ENCODE measurements around the gene OR2F1.

Gene OR2F1

DNA sequence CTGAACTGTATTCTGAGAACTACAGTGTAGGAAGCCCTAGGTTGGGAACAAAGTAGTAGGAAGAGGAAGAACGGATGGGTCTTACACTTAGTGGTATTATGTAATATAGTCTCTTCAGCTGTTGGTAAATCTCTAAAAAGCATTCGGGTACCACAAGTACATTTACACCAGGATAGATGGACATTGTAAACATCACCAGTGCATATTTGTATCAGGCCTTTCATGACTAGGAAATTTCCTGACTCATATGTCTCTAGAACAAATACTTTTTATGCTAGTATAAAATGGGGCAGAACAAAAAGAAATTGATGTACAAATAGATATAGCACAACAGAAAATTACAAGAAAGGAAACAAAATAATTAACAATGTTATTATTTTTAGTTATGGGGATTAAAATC, 23.9 kb downstream of the OR2F1 start:
- no peaks in the 10 kb centered on the region for H3K9me3 ChIP-seq (ENCODE audit: control insufficient read depth, insufficient read depth, low read length)

DNA sequence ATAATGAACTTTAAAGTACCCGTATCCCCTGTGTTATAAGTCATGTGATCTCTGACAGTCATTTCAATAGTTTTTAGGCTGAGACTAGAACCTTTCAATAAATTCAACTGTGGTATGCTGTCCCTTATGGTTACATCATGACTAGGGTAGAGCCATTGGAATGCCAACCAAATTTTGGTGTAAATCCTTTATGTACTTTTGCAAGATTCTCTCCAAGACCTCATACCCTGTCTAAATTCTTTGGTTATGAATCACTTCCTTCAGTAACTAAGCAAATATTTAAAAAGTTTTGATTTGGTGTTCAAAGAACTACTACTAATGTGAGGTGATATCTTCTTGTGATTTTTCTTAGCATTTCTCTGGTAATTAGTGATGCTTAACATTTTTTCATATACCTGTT, 24.7 kb downstream of the OR2F1 start:
- H3K36me3 ChIP-seq (ENCODE audit: insufficient read depth, low read length) = no peaks in the 10 kb centered on the region
- H3K4me1 ChIP-seq (ENCODE audit: insufficient read depth, low read length) = no peaks in the 10 kb centered on the region
- no peak overlapping the region for H3K9ac ChIP-seq (ENCODE audit: low read depth, low read length)
- no peaks in the 10 kb centered on the region for H3K9me3 ChIP-seq (ENCODE audit: control insufficient read depth, insufficient read depth, low read length)

More for the DNA sequence above, 23.9 kb downstream of the OR2F1 start:
- Histone ChIP-seq H3K36me3 (ENCODE audit: insufficient read depth, low read length) (no peaks in the 10 kb centered on the region), H3K4me1 (ENCODE audit: insufficient read depth, low read length) (no peaks in the 10 kb centered on the region), H3K9ac (ENCODE audit: low read depth, low read length) (no peak overlapping the region)

DNA sequence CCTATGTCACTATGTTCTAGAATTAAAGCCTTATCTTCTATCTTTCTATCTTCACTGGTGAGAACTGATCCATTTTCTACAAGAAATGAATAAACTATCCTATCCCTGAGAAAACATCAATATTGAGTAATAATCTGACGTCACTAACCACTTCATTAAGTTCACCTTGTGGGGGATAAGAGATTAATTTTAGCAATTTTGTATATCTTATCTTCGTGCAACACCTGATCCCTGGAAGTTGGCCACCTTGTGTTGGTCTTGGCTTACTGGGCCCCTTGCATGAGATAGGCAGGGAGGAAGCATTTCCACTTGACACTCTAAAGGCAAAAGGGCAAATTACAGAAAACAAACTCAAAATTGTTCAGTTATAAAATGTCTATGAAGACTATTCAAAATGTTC, 25.4 kb downstream of the OR2F1 start:
- Histone ChIP-seq H3K9ac (ENCODE audit: low read depth, low read length) (no peak overlapping the region), H3K4me1 (ENCODE audit: insufficient read depth, low read length) (no peaks in the 10 kb centered on the region), H3K36me3 (ENCODE audit: insufficient read depth, low read length) (no peaks in the 10 kb centered on the region), H3K9me3 (ENCODE audit: control insufficient read depth, insufficient read depth, low read length) (no peaks in the 10 kb centered on the region)

DNA sequence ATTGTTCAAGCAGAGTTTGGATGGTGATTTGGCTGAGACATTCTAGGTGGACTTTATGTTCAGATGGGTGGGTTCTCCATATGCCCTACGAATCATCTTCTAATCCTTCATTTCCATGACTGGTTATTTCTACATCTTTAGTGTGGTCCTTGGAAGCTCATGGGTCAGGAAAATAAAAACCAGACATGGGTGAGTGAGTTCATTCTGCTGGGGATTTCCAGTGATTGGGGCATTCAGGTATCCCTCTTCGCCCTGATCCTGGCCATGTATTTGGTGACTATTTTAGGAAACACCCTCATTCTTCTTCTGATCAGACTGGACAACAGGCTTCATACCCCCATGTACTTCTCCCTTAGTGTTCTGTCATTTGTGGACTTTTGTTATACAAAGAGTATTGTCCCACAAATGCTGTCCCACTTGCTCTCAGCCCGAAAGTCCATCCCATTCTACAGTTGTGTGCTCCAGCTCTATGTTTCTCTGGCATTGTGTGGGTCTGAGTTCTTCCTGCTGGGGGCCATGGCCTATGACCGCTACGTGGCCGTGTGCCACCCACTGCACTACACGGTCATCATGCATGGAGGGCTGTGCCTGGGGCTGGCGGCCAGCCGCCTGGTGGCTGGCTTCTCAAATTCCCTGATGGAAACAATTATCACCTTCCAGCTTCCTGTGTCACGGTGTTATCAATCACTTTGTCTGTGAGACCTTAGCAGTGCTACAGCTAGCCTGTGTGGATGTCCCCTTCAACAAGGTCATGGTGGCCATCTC, 26.3 kb downstream of the OR2F1 start:
- Histone ChIP-seq H3K36me3 (ENCODE audit: insufficient read depth, low read length) (no peaks in the 10 kb centered on the region), H3K9ac (ENCODE audit: low read depth, low read length) (no peak overlapping the region), H3K4me1 (ENCODE audit: insufficient read depth, low read length) (no peaks in the 10 kb centered on the region), H3K9me3 (ENCODE audit: control insufficient read depth, insufficient read depth, low read length) (no peaks in the 10 kb centered on the region)

DNA sequence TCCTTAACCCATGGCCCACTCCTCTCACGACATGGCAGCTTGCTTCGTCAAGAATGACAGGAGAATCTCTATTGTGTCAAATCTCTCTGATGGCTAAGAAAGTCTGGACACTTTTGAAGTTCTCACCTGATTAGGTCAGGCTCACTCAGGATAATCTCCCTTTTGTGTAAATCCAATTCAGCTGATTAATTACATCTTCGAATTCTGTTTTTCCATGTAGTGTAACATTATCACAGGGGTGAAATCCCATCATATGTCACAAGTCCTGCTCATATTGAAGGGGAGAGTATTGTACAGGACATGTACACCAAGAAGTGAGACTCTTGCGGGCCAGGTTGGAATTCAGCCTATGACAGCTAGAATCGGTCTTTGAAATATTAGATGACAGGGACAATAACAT, 29.3 kb downstream of the OR2F1 start:
- H3K36me3 ChIP-seq (ENCODE audit: insufficient read depth, low read length) = no peaks in the 10 kb centered on the region

DNA sequence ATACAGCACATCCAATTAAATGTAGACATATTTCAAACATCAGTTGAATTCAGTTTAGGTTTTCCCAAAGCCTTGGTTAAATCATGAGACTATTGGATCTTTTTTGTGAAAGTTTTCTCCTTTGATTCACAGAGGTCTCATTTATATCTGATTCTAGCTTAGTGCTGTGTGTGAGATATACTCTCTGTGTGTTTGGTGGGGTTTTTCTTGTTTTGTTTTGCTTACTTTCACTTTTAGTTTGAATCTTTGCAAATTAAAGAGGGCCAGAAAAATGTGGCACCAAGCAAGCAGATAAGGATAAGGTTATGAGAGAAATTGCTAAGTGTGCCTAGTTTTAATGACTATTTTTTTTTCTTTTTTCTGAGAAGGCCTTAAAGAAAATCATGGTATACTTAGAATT, 32.9 kb downstream of the OR2F1 start:
- H3K9ac ChIP-seq (ENCODE audit: low read depth, low read length) = no peak overlapping the region
- H3K9me3 ChIP-seq (ENCODE audit: control insufficient read depth, insufficient read depth, low read length) = no peaks in the 10 kb centered on the region; the same call in 1 of the 2 replicates
- no peaks in the 10 kb centered on the region for H3K36me3 ChIP-seq (ENCODE audit: insufficient read depth, low read length)
- no peaks in the 10 kb centered on the region for H3K4me1 ChIP-seq (ENCODE audit: insufficient read depth, low read length)

More for the DNA sequence above, 29.3 kb downstream of the OR2F1 start:
- Histone ChIP-seq H3K9ac (ENCODE audit: low read depth, low read length) (no peak overlapping the region), H3K9me3 (ENCODE audit: control insufficient read depth, insufficient read depth, low read length) (no peaks in the 10 kb centered on the region; the same call in 1 of the 2 replicates), H3K4me1 (ENCODE audit: insufficient read depth, low read length) (no peaks in the 10 kb centered on the region)

DNA sequence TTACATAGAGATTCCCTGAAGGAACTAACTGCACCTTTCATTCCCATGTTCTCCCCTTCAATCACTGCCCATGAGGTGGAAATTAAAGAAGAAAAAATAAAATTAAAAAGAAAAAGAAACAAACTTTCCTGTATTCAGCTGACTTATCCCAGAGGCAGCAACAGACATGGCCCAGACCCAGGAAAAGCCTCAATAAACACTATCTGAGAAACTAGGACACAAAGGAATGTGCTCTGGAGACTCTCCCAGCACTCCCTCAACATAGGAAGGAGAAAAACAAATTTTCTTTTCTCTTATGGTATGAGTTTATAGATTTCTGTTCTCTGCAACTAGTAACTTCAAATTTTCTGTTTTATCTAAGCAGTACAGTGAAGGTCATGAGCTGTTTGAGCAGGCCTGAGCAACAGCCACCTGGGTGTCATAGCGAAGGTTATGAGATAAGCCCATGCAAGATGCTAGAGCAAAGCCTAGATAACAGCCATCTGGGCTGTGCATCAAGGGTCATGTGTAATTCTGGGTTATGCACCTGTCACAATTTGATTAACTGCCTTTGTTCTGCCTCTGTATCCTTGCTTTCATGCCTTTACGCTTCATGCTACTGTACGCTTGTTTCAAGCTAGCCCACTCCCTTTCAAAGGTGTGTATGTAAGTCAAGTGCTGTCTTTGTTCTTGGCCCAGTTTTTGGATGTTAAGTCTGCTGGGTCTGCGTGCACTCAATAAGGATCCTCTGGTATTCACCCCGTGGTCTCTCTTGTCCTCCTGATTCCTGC, 34.5 kb downstream of the OR2F1 start:
- Histone ChIP-seq H3K9ac (ENCODE audit: low read depth, low read length) (no peak overlapping the region), H3K9me3 (ENCODE audit: control insufficient read depth, insufficient read depth, low read length) (no peaks in the 10 kb centered on the region; the same call in 1 of the 2 replicates), H3K4me1 (ENCODE audit: insufficient read depth, low read length) (no peaks in the 10 kb centered on the region), H3K36me3 (ENCODE audit: insufficient read depth, low read length) (no peaks in the 10 kb centered on the region)

DNA sequence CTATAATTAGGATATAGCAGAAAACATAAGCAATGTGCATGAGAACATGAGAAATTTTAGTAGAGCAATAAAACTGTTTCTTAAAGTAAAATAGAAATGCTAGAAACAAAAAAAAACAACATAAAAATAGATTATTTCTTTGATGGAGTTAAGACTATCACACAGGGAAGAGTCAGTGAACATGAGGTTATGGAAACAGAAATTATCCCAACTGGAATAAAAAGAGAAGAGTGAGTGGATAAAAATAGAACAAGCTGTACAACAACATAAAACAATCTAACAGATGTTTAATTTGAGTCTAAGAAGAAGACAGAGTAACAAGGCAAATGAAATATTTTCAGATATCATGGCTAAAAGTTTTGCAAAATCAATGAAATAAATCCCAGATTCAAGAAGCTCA, 38.0 kb downstream of the OR2F1 start:
- Histone ChIP-seq H3K9ac (ENCODE audit: low read depth, low read length) (no peak overlapping the region), H3K4me1 (ENCODE audit: insufficient read depth, low read length) (no peaks in the 10 kb centered on the region), H3K9me3 (ENCODE audit: control insufficient read depth, insufficient read depth, low read length) (no peaks in the 10 kb centered on the region; the same call in 1 of the 2 replicates), H3K36me3 (ENCODE audit: insufficient read depth, low read length) (no peaks in the 10 kb centered on the region)

DNA sequence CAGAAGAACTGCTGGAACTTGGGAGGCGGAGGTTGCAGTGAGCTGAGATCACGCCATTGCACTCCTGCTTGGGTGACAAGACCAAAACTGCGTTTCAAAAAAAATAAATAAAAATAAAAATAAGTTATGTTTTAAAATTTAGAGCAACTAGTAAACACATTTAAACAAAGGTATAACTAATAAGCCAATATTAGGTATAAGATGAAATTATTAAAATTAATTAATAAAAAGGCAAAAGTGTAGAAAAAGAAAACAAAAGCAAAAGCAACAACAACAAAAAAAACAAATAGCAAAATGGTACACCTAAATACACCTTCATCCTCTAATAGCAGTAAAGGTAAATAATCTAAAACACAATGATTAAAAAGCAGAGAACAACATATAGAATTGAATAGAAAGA, 39.3 kb downstream of the OR2F1 start:
- H3K9me3 ChIP-seq (ENCODE audit: control insufficient read depth, insufficient read depth, low read length) = no peaks in the 10 kb centered on the region; the same call in 1 of the 2 replicates
- H3K36me3 ChIP-seq (ENCODE audit: insufficient read depth, low read length) = no peaks in the 10 kb centered on the region
- H3K9ac ChIP-seq (ENCODE audit: low read depth, low read length) = no peak overlapping the region
- H3K4me1 ChIP-seq (ENCODE audit: insufficient read depth, low read length) = no peaks in the 10 kb centered on the region

DNA sequence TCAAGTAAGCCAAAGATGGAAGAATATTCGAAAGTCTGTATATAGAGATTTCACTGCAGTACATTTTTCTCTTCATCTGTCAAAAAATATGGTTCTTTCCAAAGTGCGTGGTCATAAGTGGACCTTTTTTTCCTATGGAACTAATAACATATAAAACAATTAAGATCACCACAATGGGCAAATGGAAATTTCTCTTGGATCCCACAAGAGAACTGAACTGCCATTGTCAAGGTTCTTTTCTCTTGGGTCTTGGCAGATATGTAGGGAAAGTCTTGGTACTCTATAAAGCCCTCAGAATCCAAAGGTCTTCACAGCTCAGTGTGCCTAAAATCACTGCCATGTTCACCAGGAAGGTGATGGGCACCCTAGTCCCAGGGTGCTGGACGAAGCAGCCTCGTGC, 45.4 kb downstream of the OR2F1 start, which contains the start of gene OR6B1:
Gene OR6B1 (plus strand): TSS at position 301 of the 400 bp plus-strand sequence. CDS start 3,677 bp downstream, outside the sequence.
- no peaks in the 10 kb centered on the region for H3K9me3 ChIP-seq (ENCODE audit: control insufficient read depth, insufficient read depth, low read length)
- H3K36me3 ChIP-seq (ENCODE audit: insufficient read depth, low read length) = no peaks in the 10 kb centered on the region
- H3K9ac ChIP-seq (ENCODE audit: low read depth, low read length) = no peak within 1 kb of the TSS

DNA sequence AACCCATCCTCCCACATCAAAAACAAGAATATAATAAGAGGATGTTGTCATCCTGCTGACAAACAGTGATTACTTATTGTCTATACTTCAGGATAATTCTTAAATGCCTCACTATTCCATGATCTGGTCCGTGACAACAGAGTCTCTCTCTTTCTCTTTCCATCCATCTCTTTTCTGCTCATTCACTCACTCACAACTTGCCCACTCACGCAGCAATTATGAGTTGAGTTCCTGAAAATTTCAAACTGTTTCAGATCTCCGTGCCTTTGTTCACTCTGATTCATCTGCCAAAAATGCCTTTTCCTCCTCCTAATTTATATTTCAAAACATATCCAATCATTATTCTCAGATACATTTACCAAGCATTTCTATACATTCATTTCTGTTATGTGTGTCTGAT, 46.9 kb downstream of the OR2F1 start:
- Histone ChIP-seq H3K9ac (ENCODE audit: low read depth, low read length) (no peak overlapping the region), H3K4me1 (ENCODE audit: insufficient read depth, low read length) (no peaks in the 10 kb centered on the region), H3K9me3 (ENCODE audit: control insufficient read depth, insufficient read depth, low read length) (no peaks in the 10 kb centered on the region), H3K36me3 (ENCODE audit: insufficient read depth, low read length) (no peaks in the 10 kb centered on the region)

More for the DNA sequence above, 45.4 kb downstream of the OR2F1 start, which contains the start of gene OR6B1:
- no peaks in the 10 kb centered on the region for H3K4me1 ChIP-seq (ENCODE audit: insufficient read depth, low read length)

DNA sequence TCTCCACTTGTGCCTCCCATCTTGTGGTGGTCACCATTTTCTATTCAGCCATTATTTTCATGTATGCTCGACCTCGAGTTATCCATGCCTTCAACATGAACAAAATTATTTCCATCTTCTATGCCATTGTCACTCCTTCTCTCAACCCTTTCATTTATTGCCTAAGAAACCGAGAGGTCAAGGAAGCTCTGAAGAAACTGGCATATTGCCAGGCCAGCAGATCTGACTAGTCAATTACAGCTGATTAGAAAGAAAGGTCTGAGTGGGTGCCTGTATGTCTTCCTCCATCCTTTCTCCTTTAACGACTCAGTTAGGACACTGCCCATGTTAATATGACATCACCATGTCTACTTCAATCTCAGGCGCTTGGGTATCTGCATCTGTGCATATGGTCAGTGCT, 50.1 kb downstream of the OR2F1 start:
- H3K9ac ChIP-seq (ENCODE audit: low read depth, low read length) = no peak overlapping the region
- H3K9me3 ChIP-seq (ENCODE audit: control insufficient read depth, insufficient read depth, low read length) = no peaks in the 10 kb centered on the region
- no peaks in the 10 kb centered on the region for H3K4me1 ChIP-seq (ENCODE audit: insufficient read depth, low read length)
- H3K36me3 ChIP-seq (ENCODE audit: insufficient read depth, low read length) = no peaks in the 10 kb centered on the region

DNA sequence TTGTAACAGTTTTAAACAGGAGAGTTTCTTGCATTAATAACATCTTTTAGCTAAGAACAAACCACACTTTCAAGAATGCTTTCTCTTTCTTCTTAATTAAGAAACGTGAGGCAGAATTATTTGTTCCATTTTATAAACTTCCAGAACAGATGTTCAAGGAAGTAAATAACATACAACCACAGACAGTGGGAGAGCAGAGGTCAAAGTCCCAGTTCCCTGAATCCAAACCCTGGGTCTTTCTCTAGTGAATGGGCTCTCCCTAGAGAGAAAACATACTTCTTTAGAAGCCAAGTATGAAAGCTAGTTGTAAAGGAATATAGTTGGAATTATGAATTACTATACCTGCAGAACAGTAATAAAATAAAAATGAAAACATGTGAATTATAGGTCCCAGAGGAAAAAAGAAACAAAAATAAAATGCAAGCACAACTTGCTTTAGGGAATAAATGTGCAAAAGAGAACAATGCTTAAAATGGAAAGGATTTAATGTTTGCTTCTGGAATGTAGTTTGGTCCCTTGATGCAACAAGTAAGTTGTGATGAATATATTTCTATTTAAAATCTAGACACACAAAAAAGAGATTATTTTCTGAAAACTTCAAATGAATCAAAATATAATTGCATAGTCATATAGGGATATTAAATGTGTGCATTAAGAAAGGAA, 51.5 kb downstream of the OR2F1 start:
- no peaks in the 10 kb centered on the region for H3K4me1 ChIP-seq (ENCODE audit: insufficient read depth, low read length)
- no peak overlapping the region for H3K9ac ChIP-seq (ENCODE audit: low read depth, low read length)
- no peaks in the 10 kb centered on the region for H3K36me3 ChIP-seq (ENCODE audit: insufficient read depth, low read length)
- no peaks in the 10 kb centered on the region for H3K9me3 ChIP-seq (ENCODE audit: control insufficient read depth, insufficient read depth, low read length)

DNA sequence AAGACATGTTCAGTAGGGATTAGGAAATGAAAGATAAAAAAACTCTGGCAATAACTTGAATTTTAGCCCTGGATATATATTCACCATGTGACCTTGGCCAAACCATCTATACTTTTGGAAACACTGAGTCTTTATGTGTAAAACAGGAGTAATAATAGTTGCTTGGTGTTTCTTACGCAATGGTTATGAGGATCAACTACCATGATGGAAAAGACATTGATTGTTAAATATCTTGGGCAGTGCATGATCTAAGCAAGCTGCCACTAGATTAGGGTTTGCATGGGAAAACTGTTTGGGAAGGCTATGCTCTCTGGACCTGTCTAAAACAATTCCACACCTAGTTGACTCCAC, 52.0 kb downstream of the OR2F1 start:
- Histone ChIP-seq H3K9ac (ENCODE audit: low read depth, low read length) (no peak overlapping the region), H3K4me1 (ENCODE audit: insufficient read depth, low read length) (no peaks in the 10 kb centered on the region), H3K36me3 (ENCODE audit: insufficient read depth, low read length) (no peaks in the 10 kb centered on the region), H3K9me3 (ENCODE audit: control insufficient read depth, insufficient read depth, low read length) (no peaks in the 10 kb centered on the region)
